ENCODE measurements around the gene STAG3.
"Not testable (repeated sequence)": the region's sequence is repeated elsewhere in the genome, so short reads cannot be mapped to it uniquely, and the experiment has no call there.

STAG3 gene

GRCh38 chr7:100257017-100257416, 79.3 kb downstream of the STAG3 start:
- no peak for DNase-seq (ENCODE audit: low spot score)

DNA sequence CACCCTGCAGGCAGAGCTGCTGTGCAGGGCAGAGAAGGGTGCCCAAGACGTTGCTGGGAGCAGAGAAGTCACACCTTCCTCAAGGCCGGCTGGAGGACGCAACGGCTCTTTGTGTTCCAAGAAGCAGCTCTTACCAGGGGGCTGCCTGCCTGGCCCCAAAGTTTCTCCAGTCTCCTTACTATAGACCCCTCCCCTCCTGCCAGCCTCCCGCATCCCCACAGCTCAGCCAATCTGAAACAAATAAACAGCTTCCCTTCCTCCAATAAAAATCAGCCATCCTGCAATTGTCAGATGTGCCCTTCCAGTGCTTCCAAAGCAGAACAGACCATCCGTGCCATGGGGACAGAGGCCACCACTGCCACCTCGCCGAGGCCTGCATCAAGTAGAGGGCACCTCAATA, 82.3 kb downstream of the STAG3 start:
- DNase-seq (ENCODE audit: low spot score): not testable (repeated sequence)

DNA sequence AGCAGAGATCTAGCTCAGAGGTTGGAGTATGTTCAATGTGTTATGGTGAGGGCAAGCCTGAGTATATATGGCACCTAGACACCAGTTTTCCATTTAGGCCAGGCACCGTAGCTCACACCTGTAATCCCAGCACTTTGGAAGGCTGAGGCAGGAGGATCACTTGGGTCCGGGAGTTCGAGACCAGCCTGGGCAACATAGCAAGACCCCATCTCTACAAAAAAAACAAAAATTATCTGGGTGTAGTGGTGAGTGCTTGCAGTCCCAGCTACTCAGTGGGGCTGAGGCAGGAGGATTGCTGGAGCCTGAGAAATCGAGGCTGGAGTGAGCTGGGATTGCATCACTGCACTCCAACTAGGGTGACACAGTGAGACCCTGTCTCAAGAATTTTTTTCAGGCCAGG, 85.2 kb downstream of the STAG3 start:
- not testable (repeated sequence) for DNase-seq (ENCODE audit: low spot score)

Data from LoVo (cell line).